Measurements from ENCODE around the gene FASTKD1. TPM values are rescaled to one million over a fixed set of nuclear protein-coding genes. Genes with fewer than 3 reads are reported as not detected.
"Not testable (repeated sequence)": the region's sequence is repeated elsewhere in the genome, so short reads cannot be mapped to it uniquely, and the experiment has no call there.

FASTKD1 gene, protein sequence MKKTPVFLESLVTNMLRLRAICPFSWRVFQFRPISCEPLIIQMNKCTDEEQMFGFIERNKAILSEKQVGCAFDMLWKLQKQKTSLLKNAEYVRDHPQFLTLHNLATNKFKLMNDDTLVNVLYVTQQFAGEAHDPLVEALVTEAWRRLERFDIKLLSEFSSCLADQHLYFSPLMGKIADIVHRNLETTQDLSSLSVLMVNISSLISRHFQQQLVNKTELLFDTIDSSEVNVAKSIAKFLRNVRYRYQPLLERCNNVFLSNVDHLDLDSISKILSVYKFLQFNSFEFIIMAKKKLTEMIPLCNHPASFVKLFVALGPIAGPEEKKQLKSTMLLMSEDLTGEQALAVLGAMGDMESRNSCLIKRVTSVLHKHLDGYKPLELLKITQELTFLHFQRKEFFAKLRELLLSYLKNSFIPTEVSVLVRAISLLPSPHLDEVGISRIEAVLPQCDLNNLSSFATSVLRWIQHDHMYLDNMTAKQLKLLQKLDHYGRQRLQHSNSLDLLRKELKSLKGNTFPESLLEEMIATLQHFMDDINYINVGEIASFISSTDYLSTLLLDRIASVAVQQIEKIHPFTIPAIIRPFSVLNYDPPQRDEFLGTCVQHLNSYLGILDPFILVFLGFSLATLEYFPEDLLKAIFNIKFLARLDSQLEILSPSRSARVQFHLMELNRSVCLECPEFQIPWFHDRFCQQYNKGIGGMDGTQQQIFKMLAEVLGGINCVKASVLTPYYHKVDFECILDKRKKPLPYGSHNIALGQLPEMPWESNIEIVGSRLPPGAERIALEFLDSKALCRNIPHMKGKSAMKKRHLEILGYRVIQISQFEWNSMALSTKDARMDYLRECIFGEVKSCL
- polyA plus RNA-seq (2013, experiment 1 of 2): 25.7 TPM
- 24.5 TPM for polyA plus RNA-seq (2013, experiment 2 of 2)

DNA sequence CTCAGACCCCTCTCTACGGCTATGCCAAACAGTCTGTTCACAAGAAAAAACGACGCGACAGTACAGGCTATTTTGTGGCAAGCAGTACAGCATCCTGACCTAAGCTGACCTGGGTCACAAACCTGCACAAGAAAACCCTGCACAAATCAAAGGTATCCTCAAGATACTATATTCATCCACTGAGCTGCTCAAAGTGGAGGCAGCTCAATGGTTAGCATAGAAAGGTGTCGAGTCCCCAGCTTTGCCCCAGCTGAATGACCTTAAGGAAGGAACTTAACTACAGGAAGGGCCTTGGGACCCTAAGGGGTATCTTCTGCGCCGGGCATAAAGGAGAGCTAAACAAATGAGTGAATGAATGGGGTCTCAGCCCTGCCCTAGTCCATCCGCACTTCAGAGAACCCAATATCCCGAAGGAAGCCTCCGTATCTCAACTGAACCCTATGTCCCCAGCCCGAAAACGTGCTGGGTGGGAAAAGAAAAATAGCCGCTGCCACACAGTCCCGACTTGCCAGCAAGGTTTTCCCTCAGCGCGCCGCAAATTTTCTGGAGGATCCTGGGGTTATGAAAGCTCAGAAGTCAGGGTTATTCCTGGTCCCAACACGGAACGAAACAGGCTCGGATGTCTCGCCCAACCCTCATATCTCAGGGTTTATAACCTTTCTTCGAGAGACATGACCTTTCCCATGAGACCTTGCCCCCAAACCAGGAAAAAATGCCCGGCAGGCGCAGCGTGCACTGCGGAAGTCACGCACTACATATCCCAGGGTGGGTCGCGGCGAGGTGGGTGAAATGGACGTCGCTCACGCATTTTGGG, at the start of gene FASTKD1:
Gene FASTKD1 (minus strand): TSS at position 706 of the 814 bp plus-strand sequence. CDS start 1,836 bp downstream, outside the sequence.
- Histone ChIP-seq H3K27ac (ENCODE audit: low read depth, low read length, severe bottlenecking) (peak within 1 kb of the TSS; percentile 76), H3K4me3 (ENCODE audit: extremely low read depth, insufficient read depth, low read length, poor library complexity, severe bottlenecking) (peak within 1 kb of the TSS; percentile 68), H3K36me3 (ENCODE audit: control insufficient read depth, insufficient read depth, low read length) (peaks cover 9% of the 10 kb centered on the region), H3K9me3 (ENCODE audit: control insufficient read depth, low read length) (no peaks in the 10 kb centered on the region), H3K4me1 (ENCODE audit: control insufficient read depth, insufficient read depth, low read length, poor library complexity, severe bottlenecking) (no peaks in the 10 kb centered on the region)
- 1% methylated on average over 24 to 26 of the region's 33 CpGs for WGBS, 2 experiments (ENCODE audit: insufficient coverage in 2 of 2)

DNA sequence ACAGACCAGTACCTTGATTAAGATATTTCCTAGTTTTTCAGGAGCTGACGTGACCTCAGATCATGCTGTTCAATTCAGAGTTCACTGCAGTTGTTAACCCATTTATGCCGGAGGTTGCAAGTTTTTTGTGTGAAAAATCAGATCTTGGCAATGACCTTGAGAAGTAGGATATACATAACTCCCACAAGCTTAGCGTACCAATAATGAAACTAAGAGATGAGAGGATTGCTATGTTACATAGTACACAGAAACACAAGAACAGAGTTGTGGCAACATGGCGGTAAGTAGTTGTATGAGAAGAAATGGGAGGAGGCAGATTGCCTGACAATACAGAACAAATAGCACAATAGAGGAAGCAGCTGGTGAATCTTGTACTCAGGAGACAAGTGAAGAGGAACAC, 49.6 kb upstream of the FASTKD1 start:
- no peak overlapping the region for H3K4me3 ChIP-seq (ENCODE audit: extremely low read depth, insufficient read depth, low read length, poor library complexity, severe bottlenecking)
- peaks cover 56% of the 10 kb centered on the region for H3K36me3 ChIP-seq (ENCODE audit: control insufficient read depth, insufficient read depth, low read length)
- WGBS, 2 experiments (ENCODE audit: insufficient coverage in 2 of 2): 93 to 100% methylated on average over 2 to 3 of the region's 4 CpGs
- H3K27ac ChIP-seq (ENCODE audit: low read depth, low read length, severe bottlenecking): no peak overlapping the region
- no peaks in the 10 kb centered on the region for H3K9me3 ChIP-seq (ENCODE audit: control insufficient read depth, low read length)
- no peaks in the 10 kb centered on the region for H3K4me1 ChIP-seq (ENCODE audit: control insufficient read depth, insufficient read depth, low read length, poor library complexity, severe bottlenecking)

DNA sequence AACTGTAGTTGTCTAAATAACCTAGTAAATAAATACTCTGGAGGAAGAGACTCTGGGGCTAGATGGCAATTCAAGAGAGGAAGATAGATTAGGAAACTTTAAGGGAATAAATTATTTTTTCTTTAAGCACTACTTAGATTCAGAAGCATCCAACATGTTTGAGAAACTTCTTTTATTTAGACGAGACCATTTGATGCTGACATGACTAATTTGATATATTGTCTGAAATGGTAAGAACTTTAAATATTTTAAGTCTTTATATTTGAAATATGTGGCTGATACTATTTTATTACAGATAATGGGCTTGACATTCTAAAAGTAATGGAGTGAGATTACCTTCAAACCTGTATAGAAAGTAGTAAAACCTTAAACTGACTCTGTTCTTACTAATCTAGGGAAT, 46.8 kb upstream of the FASTKD1 start:
- Histone ChIP-seq H3K4me3 (ENCODE audit: extremely low read depth, insufficient read depth, low read length, poor library complexity, severe bottlenecking) (no peak overlapping the region), H3K27ac (ENCODE audit: low read depth, low read length, severe bottlenecking) (no peak overlapping the region), H3K4me1 (ENCODE audit: control insufficient read depth, insufficient read depth, low read length, poor library complexity, severe bottlenecking) (no peaks in the 10 kb centered on the region), H3K9me3 (ENCODE audit: control insufficient read depth, low read length) (no peaks in the 10 kb centered on the region), H3K36me3 (ENCODE audit: control insufficient read depth, insufficient read depth, low read length) (peaks cover 50% of the 10 kb centered on the region)
- no CpG with 5 or more reads among the region's 1 CpG for WGBS, 2 experiments (ENCODE audit: insufficient coverage in 2 of 2)

DNA sequence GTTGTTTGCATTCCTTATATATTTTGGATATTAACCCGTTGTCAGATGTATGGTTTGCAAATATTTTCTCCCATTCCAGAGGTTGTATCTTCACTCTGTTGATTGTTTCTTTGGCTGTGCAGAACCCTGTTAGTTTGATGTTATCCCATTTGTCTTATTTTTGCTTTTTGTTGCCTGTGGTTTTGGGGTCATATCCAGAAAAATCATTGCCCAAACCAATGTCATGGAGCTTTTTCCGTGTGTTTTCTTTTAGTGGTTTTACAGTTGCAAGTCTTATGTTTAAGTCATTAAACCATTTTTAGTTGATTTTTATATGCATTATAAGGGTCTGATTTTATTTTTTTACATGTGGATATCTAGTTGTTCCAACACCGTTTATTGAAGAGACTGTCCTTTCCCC, 46.3 kb upstream of the FASTKD1 start:
- no CpG with 5 or more reads among the region's 3 CpGs for WGBS, 2 experiments (ENCODE audit: insufficient coverage in 2 of 2)
- H3K4me3 ChIP-seq (ENCODE audit: extremely low read depth, insufficient read depth, low read length, poor library complexity, severe bottlenecking): no peak overlapping the region
- H3K9me3 ChIP-seq (ENCODE audit: control insufficient read depth, low read length): no peaks in the 10 kb centered on the region
- H3K4me1 ChIP-seq (ENCODE audit: control insufficient read depth, insufficient read depth, low read length, poor library complexity, severe bottlenecking): no peaks in the 10 kb centered on the region
- H3K27ac ChIP-seq (ENCODE audit: low read depth, low read length, severe bottlenecking): no peak overlapping the region
- peaks cover 56% of the 10 kb centered on the region for H3K36me3 ChIP-seq (ENCODE audit: control insufficient read depth, insufficient read depth, low read length)

DNA sequence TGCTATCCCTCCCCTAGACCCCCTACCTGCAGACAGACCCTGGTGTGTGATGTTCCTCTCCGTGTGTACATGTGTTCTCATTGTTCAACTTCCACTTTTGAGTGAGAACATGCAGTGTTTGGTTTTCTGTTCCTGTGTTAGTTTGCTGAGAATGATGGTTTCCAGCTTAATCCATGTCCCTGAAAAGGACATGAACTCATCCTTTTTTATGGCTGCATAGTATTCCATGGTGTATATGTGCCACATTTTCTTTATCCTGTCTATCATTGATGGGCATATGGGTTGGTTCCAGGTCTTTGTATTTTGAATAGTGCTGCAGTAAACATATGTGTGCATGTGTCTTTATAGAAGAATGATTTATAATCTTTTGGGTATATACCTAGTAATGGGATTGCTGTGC, 42.3 kb upstream of the FASTKD1 start:
- H3K9me3 ChIP-seq (ENCODE audit: control insufficient read depth, low read length); H3K27ac ChIP-seq (ENCODE audit: low read depth, low read length, severe bottlenecking); H3K4me3 ChIP-seq (ENCODE audit: extremely low read depth, insufficient read depth, low read length, poor library complexity, severe bottlenecking); H3K4me1 ChIP-seq (ENCODE audit: control insufficient read depth, insufficient read depth, low read length, poor library complexity, severe bottlenecking): not testable (repeated sequence)
- H3K36me3 ChIP-seq (ENCODE audit: control insufficient read depth, insufficient read depth, low read length): peaks cover 59% of the 10 kb centered on the region
- WGBS, 2 experiments (ENCODE audit: insufficient coverage in 2 of 2): 100% methylated on average over 1 of the region's 1 CpG; no CpG with 5 or more reads in 1 of the 2 experiments

DNA sequence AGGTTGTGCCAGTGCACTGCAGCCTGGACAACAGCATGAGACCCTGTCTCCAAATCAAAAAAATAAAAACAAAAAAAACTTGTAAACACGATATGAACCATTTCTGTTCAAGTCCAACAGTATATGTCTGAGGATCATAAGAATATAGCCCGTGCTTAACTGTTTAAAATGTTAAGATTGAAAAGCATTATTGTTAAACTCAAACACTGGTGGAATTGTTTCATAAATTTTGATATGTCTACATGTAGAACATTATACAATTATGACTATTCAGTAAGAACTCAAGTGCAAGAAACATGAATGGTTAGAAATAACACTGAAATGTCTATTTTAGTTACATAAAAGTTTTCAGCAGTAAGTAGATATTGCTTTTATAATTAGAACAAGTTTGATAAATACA, 40.2 kb upstream of the FASTKD1 start:
- peaks cover 73% of the 10 kb centered on the region for H3K36me3 ChIP-seq (ENCODE audit: control insufficient read depth, insufficient read depth, low read length)
- 100% methylated on average over 1 of the region's 2 CpGs; no CpG with 5 or more reads in 1 of the 2 experiments for WGBS, 2 experiments (ENCODE audit: insufficient coverage in 2 of 2)

DNA sequence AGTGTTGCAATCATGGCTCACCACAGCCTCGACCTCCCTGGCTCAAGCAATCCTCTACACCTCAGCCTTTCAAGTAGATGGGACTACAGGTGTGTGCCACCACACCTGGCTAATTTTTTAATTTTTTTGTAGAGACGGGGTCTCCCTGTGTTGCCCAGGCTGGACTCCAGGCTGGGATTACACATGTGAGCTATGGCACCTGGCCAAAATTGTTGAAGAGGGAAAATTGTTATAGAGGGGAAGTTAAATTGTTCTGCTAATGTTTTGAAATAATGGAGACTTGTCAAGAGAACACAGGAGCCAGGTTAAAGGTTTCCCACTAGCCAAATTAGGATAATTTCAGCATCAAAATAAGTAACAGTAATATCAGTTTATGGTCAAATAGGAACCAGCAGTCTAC, 35.6 kb upstream of the FASTKD1 start:
- WGBS, 2 experiments (ENCODE audit: insufficient coverage in 2 of 2): 100% methylated on average over 1 of the region's 2 CpGs
- peaks cover 83% of the 10 kb centered on the region for H3K36me3 ChIP-seq (ENCODE audit: control insufficient read depth, insufficient read depth, low read length)
- no peak overlapping the region for H3K4me3 ChIP-seq (ENCODE audit: extremely low read depth, insufficient read depth, low read length, poor library complexity, severe bottlenecking)

More for the DNA sequence above, 40.2 kb upstream of the FASTKD1 start:
- Histone ChIP-seq H3K4me1 (ENCODE audit: control insufficient read depth, insufficient read depth, low read length, poor library complexity, severe bottlenecking) (no peaks in the 10 kb centered on the region), H3K9me3 (ENCODE audit: control insufficient read depth, low read length) (peaks cover 4% of the 10 kb centered on the region), H3K4me3 (ENCODE audit: extremely low read depth, insufficient read depth, low read length, poor library complexity, severe bottlenecking) (no peak overlapping the region), H3K27ac (ENCODE audit: low read depth, low read length, severe bottlenecking) (no peak overlapping the region)

DNA sequence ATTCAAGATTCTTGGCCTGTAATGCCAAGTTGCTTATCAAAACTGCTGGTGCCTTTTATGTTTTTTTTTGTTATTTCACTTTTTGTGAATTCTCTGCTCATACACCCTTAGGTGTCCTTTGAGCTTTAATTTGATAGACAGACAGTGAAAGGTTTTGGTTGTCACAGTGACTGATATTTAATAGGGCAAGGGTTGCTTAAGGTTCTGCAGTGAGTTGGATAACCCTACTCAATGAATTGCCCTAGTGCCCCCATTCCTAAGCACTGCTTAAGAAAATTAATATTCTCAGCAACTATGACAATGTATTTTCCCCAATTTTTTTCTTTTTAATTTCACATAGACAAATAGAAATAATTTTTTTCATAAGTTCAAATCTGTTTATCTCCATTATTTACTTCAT, 25.9 kb upstream of the FASTKD1 start:
- H3K4me1 ChIP-seq (ENCODE audit: control insufficient read depth, insufficient read depth, low read length, poor library complexity, severe bottlenecking): no peaks in the 10 kb centered on the region
- H3K9me3 ChIP-seq (ENCODE audit: control insufficient read depth, low read length): no peaks in the 10 kb centered on the region
- peaks cover 15% of the 10 kb centered on the region for H3K36me3 ChIP-seq (ENCODE audit: control insufficient read depth, insufficient read depth, low read length)
- H3K27ac ChIP-seq (ENCODE audit: low read depth, low read length, severe bottlenecking): no peak overlapping the region
- no peak overlapping the region for H3K4me3 ChIP-seq (ENCODE audit: extremely low read depth, insufficient read depth, low read length, poor library complexity, severe bottlenecking)

More for the DNA sequence above, 35.6 kb upstream of the FASTKD1 start:
- Histone ChIP-seq H3K4me1 (ENCODE audit: control insufficient read depth, insufficient read depth, low read length, poor library complexity, severe bottlenecking) (no peaks in the 10 kb centered on the region), H3K9me3 (ENCODE audit: control insufficient read depth, low read length) (peaks cover 4% of the 10 kb centered on the region), H3K27ac (ENCODE audit: low read depth, low read length, severe bottlenecking) (no peak overlapping the region)

DNA sequence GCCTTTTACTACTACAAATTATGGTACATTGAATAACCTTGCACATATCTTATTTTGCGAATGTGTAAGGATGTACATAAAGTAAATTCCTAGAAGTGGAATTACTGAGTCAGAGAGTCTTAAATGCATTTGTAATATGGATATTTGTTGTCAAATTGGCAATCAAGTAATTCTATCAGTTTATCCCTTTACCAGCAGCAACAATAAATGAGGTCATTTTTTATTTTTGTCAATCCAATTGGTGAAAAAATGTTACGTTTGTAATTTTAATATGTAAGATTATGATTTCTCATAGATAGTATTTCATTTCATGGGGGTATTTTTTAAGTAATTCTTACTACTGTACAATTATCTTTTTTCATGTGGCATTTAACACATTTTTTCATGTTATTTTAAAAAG, 25.3 kb upstream of the FASTKD1 start:
- Histone ChIP-seq H3K4me1 (ENCODE audit: control insufficient read depth, insufficient read depth, low read length, poor library complexity, severe bottlenecking) (no peaks in the 10 kb centered on the region), H3K36me3 (ENCODE audit: control insufficient read depth, insufficient read depth, low read length) (peaks cover 10% of the 10 kb centered on the region), H3K27ac (ENCODE audit: low read depth, low read length, severe bottlenecking) (no peak overlapping the region), H3K4me3 (ENCODE audit: extremely low read depth, insufficient read depth, low read length, poor library complexity, severe bottlenecking) (no peak overlapping the region), H3K9me3 (ENCODE audit: control insufficient read depth, low read length) (no peaks in the 10 kb centered on the region)
- WGBS, 2 experiments (ENCODE audit: insufficient coverage in 2 of 2): no CpG with 5 or more reads among the region's 2 CpGs

DNA sequence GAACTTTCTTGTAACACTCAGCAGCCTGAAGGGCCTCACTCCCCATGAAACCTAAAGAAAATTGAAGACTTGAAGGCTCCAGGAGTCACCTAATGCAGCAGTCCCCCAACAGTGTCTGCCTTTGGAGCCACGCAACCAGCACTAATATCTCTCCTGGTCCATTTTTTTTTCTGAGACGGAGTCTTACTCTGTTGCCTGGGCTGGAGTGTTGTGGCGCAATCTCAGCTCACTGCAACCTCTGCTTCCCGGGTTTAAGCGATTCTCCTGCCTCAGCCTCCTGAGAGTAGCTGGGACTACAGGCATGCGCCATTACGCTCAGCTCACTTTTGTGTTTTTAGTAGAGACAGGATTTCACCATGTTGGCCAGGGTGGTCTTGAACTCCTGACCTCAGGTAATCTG, 22.9 kb upstream of the FASTKD1 start:
- H3K4me3 ChIP-seq (ENCODE audit: extremely low read depth, insufficient read depth, low read length, poor library complexity, severe bottlenecking); H3K9me3 ChIP-seq (ENCODE audit: control insufficient read depth, low read length); H3K4me1 ChIP-seq (ENCODE audit: control insufficient read depth, insufficient read depth, low read length, poor library complexity, severe bottlenecking); H3K36me3 ChIP-seq (ENCODE audit: control insufficient read depth, insufficient read depth, low read length); H3K27ac ChIP-seq (ENCODE audit: low read depth, low read length, severe bottlenecking): not testable (repeated sequence)
- 92 to 100% methylated on average over 6 of the region's 7 CpGs for WGBS, 2 experiments (ENCODE audit: insufficient coverage in 2 of 2)
